Stimulated activated CD8-positive, alpha-beta memory T cell treated with anti-CD3 and anti-CD28 coated beads, Interleukin-12 subunit alpha, Interleukin-12 subunit beta, amount 100 ng/mL, for 24 hours (primary cell): Measurements from ENCODE around the gene LY6G6D.

Source experiments
- DNase-seq: peaks from one replicate; pipeline ENCODE4 v3.0.0-alpha.2; 2020; ENCODE audit errors: extremely low read depth

LY6G6D gene

DNA sequence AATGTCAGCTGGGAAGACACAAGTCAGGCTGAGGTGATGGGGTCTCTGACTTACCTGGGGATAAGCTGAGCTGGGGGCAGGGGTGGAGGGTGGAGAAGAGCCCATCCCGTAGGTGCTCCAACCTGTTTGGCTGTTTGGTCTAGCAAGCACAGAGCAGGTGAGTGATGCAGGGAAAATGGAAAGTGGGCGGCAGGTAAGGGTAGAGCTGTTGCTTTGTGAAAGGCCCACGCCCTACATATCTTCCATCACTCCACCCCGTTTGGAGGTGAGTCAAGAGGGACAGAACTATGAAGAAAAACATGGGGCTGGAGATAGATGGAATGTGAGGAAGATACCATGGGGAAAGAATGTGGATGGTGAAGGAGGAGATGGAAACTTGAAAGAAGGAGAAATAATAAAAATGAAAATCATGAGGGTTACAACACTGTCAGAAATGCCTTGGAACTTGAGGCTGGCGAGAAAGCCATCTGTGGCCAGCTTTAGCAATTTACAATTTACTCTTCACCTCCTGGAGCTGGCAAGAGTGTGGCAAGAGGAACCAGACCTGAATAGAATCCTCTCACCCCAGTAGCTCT, 5.1 kb downstream of the LY6G6D start:
- no peak for DNase-seq

DNA sequence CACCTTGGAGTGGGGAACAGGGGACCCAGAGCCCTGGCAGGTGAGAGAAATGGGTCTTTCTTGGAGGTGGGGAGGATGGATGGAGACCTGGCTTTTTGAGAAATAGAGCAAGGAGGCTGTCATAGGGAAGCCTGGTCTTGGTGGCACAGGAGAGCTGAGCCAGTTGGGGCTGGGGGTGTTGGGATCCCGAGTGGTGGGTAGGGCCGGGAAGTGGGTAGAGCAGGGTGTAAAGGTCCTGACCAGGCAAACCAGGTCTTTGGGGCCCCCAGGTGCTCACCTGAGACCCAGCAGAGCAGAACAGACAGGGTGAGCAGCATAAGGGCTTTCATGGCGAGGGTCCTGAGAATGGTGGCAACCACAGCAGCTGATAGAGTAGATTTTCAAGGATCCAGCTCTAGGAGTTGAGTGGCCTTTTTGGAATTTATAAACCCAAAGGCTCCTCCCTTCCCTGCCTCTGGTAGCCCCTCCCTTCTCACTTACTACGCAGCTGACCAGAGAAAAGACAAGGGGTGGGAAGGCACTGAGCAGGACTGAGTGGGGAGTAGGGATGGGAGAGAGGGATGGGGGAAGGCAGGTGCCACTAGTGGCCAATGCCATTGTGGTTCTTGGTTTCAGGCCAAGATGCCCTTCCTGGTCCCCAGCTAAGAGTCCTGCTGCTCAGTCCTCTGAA, 6.3 kb downstream of the LY6G6D start, which contains the start of gene LY6G6C:
LY6G6C (minus strand) TSS at position 396 of the 670 bp plus-strand sequence; CDS start at position 329, 67 bp downstream.
- no peak for DNase-seq

DNA sequence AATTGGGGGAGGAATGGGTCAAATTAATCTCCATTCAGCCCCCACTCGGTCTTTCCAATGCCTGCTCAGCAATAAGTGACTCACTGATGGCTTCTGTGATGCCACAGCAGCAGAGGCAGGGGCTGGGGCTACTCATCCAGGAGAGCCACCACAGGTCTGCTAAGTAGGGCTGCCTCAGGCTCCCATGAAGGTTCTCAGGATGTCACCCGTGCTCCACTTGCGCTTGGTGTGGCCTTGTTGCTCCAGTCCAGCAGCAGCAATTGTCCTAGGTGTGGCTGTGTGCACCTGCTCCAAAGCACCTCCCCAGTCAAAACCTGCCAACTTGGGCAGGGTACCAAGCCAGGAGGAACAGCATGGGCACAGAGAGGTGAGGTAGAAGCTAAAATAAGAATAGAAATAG, 7.0 kb downstream of the LY6G6D start:
- no peak for DNase-seq

DNA sequence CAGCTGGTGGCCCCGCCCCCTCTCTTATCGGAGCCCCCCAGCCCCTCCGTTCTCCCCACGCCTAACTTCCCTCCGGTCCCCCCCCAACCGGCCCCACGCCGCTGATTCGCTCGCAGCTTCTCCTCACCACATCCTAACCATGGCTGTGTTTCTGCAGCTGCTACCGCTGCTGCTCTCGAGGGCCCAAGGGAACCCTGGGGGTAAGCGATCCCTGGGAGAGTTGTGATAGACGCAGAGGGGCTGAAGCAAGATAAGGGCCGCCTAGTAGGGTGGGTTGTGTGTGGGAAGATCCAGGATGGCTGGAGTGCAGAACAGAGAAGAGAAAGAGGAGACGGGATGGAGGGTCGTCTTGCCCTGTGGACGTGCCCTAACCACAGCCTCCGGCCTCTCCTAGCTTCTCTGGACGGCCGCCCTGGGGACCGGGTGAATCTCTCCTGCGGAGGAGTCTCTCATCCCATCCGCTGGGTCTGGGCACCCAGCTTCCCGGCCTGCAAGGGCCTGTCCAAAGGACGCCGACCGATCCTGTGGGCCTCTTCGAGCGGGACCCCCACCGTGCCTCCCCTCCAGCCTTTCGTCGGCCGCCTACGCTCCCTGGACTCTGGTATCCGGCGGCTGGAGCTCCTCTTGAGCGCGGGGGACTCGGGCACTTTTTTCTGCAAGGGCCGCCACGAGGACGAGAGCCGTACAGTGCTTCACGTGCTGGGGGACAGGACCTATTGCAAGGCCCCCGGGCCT, 8.3 kb downstream of the LY6G6D start, which contains the start of gene MPIG6B:
MPIG6B (plus strand) TSS at position 129 of the 735 bp plus-strand sequence; CDS start at position 140, 11 bp downstream.
- DNase-seq: no peak

DNA sequence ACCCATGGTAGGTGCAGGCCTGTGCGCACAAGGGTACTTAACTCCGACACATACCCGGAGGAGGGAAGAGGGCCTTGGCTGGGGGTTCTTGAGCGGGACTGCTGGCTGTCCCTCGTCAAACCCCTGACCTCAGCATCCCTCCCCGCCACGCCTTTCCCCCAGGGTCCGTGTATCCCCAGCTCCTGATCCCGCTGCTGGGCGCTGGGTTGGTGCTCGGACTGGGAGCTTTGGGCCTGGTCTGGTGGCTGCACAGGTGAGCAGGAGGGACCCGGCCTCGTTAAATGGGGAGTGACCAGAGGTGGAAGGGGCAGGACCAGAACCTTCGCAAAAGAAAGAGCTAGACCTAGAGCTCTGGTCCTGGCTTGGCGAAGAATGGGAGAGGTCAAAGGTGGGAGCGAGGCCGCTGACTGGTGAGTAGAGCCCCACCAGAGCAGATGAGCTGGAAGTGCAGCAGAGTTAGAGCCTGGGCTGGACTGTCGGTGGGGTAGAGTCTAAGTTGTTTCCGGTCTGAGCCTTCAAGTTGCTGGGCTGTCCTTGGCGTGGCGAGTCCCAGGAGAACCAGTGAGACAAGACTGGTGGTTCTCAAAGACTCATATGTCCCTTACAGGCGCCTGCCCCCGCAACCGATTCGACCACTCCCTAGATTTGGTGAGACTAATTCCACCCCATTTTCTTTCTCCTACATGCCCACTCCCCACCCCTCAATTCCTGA, 9.0 kb downstream of the LY6G6D start:
- DNase-seq: no peak

DNA sequence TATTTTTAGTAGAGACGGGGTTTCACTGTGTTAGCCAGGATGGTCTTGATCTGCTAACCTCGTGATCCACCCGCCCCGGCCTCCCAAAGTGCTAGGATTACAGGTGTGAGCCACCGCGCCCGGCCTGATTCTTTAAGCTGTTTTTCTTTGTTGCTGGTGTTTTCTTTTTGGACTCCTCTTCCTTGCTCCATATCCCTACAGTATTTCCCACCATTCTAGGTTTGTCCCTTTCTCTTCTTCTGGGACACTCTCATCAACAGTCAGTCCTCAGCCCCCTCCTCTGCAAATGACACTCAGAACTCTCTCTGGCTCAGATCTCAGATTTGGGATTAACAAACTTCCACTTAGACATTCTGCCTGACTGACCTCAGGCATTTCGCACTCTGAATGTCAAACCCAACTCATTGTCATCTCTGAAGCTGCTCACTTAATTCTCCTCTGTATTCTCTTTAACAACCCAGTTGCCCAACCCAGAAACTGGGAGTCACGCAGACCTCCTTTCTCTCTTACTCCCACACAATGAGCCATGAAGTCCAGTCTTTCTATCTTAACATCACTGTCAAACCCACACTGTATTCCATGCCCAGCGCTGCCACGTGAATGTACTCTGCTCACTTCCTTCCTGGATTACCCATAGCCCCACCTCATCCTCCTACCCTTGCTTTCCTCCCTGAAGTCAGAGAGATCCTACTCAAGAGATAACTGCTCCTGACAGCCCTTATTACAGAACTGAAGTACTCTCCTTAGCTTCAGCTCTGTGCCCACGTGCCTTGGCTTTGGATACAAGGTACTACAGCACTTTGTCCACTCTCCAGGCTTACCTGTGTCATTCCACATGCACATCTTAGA, 10.6 kb downstream of the LY6G6D start:
- DNase-seq: no peak

DNA sequence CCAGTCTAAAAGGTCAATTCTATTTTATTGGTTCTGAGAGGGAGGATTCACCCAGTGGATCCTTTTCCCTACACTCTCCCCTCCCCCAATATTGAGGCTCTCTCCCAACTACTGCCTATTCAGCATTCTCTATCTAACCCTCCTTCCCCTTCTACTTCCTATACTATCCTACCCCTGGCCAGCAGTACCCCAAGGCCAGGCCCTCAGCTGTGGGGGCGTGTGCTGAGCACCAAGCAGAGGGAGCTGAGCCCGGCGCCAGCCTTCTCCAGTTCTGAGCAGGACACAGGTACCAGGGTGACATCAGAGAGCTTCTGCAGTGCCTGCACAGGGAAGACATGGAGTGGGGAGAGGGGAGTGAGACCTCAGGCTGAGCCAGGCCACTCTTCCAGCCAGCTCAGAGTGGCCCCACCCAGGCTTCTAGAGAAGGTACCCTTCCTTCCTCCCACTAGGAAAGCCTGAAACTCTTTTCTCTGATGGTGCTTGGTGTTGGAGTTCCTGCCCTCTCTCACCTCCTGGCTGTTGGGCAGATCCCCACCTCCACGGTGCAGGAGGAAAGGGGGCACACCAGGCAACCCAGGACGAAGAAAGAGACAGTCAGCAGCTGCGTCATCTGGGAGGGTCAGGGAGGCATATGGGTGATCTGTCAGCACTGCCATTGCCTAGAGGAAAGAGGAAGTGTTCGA, 12.0 kb downstream of the LY6G6D start:
- DNase-seq: no peak

DNA sequence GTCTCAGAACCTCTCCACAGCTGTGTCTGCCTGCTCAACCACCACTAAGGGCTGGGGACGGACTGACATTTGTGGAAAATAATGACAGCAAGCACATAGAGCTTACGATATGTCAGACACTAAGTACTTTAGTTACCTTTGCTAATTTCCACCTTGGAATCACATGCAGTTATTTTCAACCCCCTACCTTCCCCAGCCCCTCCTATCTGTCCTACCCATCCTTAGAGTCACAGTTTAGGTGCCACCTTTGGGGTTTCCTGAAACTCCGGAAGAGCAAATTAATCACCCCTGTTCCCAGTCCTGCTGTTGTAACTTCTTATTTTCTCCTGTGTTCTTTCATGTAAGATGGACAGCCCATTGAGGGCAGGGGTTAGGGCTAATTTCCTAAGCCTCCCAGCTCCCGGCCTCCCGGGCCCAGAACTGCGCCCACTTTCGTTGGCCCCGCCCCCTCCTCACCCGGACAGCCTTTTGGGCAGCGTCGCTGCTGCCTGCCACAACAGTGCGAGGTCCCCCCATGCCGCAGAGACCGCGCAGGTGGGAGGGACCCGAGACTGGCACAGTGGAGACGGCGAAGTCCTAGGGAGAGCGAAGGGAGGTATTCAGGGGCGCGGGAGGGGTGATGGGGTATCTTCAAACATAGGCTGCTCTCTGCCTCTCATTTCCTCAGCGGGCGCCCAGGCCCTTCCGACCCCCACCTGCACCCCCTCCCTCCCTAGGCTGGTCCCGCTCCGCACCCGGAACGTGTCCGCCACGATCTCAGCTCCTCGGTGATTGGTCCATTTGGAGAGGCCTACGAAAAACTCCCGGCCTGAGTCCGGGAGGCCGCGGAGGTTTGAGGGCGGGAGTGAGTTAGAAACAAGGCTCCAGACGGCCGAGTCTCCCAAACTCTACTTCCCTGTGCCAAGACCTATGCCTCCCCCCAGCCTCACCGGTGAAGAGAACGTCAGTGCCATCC, 12.8 kb downstream of the LY6G6D start:
- no peak for DNase-seq

DNA sequence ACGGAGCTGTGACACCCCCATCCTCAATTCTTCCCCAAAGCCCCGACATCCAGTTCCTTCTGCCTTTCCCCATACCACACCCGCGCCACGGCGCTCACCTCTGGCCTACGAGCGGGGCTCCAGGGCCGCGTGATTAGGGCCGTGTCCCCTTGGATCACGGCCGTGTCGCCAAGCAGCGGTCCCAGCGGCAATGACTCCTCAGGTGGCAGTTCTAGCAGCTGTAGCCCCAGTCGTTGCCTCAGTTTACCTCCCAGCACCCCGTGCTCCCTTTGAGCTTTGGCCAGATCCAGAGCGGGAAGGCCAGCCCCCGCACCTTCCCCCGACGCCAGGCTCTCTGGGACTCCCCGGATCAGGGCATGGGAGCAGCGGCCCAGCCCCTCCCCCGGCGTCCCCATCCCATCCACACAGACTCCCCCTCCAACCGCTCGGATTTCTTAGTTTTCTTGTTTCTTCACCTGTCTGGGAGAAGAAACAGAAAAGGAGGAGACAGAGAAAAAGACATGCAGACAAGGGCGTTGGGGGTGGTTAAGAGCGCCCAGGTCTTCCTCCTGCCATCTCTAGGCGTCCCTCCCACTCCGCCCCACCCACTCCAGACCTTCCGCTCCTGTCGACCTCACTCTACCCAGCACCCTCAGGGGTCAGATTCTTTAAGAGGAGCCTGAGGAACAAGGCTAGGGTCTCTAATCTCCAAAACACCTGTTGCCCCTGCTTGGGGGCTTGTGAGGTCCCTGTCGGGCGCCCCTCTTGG, 13.8 kb downstream of the LY6G6D start, which contains the start of gene DDAH2:
DDAH2 (minus strand) TSS at position 533 of the 748 bp plus-strand sequence; CDS start at position 395, 138 bp downstream.
- no peak for DNase-seq

DNA sequence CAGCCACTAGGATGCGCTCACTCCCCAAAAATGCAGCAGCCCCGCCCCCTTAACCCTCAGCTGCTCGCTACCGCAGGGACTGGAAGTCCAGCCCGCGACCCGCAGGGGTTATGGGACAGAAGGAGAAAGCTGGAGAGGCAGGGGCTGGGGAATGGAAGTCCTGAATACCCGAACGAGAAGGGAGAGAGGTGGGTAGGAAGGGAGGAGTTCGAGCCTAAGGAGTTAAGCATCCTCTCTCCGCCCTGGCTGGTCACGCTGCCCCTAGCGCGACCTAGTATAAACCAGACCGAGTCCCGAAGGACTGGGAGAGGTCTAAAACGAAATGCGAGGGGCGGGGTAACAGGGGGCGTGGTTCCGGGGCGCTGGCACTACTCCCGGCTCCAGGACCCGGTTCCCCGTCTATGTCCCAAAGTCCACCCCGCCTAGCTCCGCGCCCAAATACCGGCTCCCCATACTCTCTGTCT, 14.4 kb downstream of the LY6G6D start:
- DNase-seq: peak; percentile 33

DNA sequence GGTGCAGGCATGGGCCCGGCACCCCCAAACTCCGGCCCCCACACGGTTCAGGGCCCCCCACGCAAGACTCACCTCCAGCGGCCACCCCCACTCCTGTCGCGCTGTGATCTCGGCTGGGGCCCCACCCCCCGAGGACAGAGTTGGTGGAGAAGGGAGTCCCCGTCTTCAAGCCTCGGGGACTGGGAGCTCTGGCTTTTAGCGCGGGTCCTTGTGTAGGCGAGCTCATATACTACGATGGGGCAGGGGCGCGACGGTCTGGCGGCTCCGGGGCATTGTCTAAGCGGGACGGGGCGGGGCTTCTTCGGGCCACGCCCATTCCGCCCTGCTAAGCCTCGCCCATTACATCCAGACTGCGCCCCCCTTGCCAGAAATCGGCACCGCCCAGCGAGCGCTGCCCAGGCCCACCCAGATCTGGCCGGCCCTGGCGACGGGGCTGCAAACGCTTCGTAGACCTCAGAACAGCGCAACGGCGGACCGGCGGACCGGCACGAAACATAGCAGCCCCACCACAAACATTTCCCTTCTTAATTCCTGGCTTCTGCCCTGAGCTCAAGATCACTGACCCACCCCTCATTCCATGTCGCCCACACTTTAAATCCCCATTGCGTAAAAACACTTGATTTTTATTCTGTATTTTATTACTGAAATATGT, 15.0 kb downstream of the LY6G6D start:
- DNase-seq: peak; percentile 40

DNA sequence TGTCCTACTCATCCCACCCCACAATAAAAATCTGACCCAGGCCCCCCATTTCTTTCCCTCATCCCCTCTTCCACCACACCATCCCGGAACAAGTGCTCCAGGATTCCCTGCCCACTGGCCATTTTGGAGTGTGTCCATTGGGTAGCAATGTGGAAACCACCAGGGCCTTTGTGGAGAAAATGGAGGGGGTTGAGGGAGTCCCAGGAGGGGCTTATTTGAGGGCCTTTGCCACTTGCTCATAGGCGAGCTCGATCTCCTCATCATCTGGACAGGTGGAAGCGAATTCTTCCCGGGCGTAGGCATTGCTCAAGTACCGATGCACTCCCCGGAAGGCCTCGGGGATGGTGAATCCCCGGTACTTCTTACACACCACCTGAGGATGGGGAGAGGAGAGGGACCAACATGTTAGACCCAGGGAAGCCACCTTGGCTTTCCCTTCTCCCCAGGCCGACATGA, 15.5 kb downstream of the LY6G6D start:
- no peak for DNase-seq

DNA sequence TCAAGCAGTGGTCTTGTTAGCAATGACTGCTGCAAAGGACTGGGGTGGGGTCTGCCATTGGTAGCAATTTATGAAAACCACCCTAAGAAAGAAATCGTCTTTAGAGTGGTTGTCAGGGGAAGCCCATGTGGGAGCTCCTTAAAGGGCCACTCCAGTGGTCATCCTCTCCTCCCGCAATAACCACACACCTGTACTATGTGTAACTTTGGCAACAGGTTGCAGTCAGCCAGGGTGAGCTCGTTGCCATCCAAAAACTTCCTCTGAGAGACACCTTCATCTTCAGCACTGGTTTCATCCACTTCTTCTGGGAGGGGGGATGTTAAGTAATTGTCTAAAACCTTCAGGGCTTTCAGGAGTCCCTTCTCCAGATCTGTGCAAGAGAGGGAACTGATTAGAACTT, 16.9 kb downstream of the LY6G6D start:
- no peak for DNase-seq

DNA sequence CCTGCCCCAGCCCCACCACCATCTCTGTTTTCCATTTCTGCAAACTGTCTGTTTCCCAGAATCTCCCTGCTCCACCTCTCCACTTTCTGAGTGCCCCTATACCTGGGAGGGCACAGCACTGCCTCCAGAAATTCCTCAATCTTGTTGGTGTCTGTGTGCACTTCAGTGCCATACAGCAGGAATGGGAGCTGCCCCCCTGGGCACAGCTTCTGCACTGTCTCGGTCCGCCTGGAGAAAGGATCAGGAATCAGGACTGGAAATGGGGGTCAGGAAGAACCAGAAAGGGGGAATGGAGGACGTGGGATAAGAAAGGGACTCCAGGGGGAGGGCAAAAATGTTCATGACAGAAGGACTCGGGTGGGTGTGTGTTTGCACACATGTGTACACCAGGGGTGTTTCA, 18.6 kb downstream of the LY6G6D start:
- no peak for DNase-seq

DNA sequence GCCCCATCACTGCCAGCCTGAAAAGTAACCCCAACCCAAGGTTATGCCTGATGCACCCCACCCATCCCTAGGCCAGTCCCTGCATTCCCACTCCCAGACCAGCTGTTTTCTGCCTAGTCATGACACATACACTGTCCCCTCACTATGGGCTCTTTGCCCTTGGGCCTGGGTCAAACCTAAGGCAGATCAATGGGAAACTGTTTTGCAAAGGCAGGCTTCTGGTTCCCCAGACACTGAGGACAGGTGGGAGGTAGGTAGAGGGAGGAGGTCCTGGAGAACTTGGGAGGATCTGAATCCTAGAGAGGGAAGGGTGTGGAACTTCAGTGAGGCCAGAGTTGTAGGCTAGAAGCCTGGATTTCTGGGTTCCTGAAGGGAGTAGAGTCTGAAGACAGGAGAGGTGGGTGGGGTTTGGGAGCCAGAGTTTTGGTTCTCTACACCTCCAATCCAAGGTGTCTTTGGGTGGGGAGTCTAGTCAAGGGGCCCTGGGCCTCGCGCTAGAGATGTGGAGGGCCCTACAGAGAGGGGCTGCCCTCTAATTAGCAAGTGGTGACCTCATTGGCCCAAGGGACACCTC, 19.2 kb downstream of the LY6G6D start:
- no peak for DNase-seq

DNA sequence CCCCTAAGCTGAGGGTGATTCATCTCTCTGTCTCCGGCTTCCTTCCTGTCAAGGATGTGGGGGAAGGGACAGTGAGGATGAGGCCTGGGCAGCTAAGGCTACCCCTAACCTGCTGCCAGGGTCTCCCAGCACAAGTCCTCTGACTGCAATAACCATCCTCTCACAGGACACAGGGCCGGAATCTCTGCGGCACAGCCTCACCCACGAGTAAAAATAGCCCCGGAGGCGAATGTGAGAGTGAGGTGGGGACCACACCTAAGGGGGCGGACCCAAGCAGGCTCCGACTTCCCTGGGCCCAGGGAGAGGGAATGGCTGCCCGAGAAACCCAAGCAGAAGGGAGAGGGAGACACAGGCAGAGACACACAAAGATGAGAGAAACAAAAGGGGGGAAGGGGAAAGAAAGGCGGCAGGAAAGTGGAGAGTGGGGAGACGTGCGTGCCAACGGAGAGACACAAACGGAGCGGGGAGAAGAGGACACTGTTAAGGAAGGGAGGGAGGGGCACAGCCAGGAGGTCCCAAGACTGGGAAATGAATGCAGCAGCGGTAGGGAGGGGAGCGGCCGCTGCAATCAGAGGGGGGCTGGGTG, 19.8 kb downstream of the LY6G6D start:
- no peak for DNase-seq
